ENCODE data around the gene ERLEC1.
"Not testable (repeated sequence)": the region's sequence is repeated elsewhere in the genome, so short reads cannot be mapped to it uniquely, and the experiment has no call there.

ERLEC1 gene

DNA sequence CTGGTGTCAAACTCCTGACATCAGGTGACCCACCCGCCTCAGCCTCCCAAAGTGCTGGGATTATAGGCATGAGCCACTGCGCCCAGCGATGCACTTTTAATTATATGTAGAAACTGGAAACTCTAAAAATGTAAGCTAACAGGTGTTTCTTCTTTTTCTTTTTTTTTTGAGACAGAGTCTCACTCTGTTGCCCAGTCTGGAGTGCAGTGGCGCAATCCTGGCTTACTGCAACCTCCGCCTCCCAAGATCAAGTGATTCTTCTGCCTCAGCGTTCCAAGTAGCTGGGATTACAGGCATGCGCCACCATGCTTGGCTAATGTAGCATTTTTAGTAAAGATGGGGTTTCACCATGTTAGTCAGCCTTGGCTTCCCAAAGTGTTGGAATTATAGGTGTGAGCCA lies 54.8 kb downstream of the ERLEC1 start:
- not testable (repeated sequence) for H3K4me1 ChIP-seq (ENCODE audit: control insufficient read depth, insufficient read depth, low read length); H3K4me3 ChIP-seq (ENCODE audit: low read length); H3K36me3 ChIP-seq (ENCODE audit: control insufficient read depth, insufficient read depth, low read length, severe bottlenecking); H3K9ac ChIP-seq (ENCODE audit: low read length); DNase-seq (ENCODE audit: low read depth); H3K27me3 ChIP-seq (replicated peaks; ENCODE audit: control insufficient read depth, insufficient read depth, low read length); H3K9me3 ChIP-seq (ENCODE audit: control insufficient read depth, low read length)

DNA sequence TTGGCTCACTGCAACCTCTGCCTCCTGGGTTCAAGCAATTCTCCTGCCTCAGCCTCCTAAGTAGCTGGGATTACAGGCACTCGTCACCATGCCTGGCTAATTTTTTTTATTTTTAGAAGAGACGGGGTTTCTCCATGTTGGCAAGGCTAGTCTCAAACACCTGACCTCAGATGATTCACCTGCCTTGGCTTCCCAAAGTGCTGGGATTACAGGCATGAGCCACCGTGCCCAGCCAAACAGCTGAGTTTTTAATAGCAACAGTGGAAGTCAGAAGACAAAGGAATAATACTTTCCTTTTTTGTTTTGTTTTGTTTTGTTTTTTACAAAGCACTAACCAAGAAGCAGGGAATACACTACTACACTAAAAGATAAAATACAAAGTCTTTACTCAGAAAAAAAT lies 56.0 kb downstream of the ERLEC1 start:
- Histone ChIP-seq H3K4me3 (ENCODE audit: low read length) (no peak overlapping the region), H3K27me3 (replicated peaks; ENCODE audit: control insufficient read depth, insufficient read depth, low read length) (no peaks in the 10 kb centered on the region), H3K4me1 (ENCODE audit: control insufficient read depth, insufficient read depth, low read length) (no peaks in the 10 kb centered on the region), H3K36me3 (ENCODE audit: control insufficient read depth, insufficient read depth, low read length, severe bottlenecking) (peaks cover 1% of the 10 kb centered on the region), H3K9me3 (ENCODE audit: control insufficient read depth, low read length) (peaks cover 4% of the 10 kb centered on the region), H3K9ac (ENCODE audit: low read length) (no peak overlapping the region)
- no peak for DNase-seq (ENCODE audit: low read depth)

DNA sequence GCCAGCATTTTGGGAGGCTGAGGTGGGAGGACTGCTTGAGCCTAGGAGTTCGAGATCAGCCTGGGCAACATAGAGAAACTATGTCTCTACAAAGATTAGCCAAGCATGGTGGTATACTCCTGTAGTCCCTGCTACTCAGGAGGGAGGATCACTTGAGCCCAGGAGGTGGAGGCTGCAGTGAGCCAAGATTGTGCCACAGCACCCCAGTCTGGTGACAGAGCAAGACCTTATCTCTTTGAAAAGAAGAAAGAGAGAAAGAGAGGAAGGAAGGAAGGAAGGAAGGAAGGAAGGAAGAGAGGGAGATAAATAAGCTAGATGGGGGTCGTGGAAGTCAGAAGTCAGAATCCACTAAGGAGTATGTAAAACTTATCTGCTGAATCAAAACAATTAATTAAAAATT lies 56.8 kb downstream of the ERLEC1 start:
- no peak for DNase-seq (ENCODE audit: low read depth)
- H3K36me3 ChIP-seq (ENCODE audit: control insufficient read depth, insufficient read depth, low read length, severe bottlenecking): peaks cover 4% of the 10 kb centered on the region
- no peak overlapping the region for H3K9ac ChIP-seq (ENCODE audit: low read length)
- no peaks in the 10 kb centered on the region for H3K4me1 ChIP-seq (ENCODE audit: control insufficient read depth, insufficient read depth, low read length)
- peaks cover 4% of the 10 kb centered on the region for H3K9me3 ChIP-seq (ENCODE audit: control insufficient read depth, low read length)
- no peaks in the 10 kb centered on the region for H3K27me3 ChIP-seq (replicated peaks; ENCODE audit: control insufficient read depth, insufficient read depth, low read length)
- H3K4me3 ChIP-seq (ENCODE audit: low read length): no peak overlapping the region

DNA sequence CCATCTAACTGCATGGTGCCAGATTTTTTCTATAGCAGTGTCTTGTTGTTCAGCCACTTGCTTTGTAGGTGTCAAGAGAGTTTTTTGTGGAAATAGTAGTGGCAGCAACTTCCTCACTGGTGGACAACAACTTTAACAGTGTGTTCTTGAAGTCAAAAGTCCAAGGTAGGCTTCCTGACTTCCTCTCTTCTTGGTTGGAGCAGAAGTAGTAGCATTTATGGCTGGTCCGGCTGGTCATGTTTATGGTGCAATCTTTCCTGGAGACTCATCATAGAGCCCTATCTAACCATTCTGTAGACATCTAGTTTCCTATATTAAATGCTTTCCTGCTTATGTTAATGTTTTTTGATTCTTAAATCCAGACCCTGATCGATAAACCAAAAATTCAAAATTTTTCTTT lies 61.2 kb downstream of the ERLEC1 start:
- DNase-seq (ENCODE audit: low read depth): no peak
- Histone ChIP-seq H3K9me3 (ENCODE audit: control insufficient read depth, low read length) (no peaks in the 10 kb centered on the region), H3K4me3 (ENCODE audit: low read length) (no peak overlapping the region), H3K36me3 (ENCODE audit: control insufficient read depth, insufficient read depth, low read length, severe bottlenecking) (peaks cover 7% of the 10 kb centered on the region), H3K4me1 (ENCODE audit: control insufficient read depth, insufficient read depth, low read length) (peaks cover 6% of the 10 kb centered on the region), H3K27me3 (replicated peaks; ENCODE audit: control insufficient read depth, insufficient read depth, low read length) (no peaks in the 10 kb centered on the region), H3K9ac (ENCODE audit: low read length) (no peak overlapping the region)

DNA sequence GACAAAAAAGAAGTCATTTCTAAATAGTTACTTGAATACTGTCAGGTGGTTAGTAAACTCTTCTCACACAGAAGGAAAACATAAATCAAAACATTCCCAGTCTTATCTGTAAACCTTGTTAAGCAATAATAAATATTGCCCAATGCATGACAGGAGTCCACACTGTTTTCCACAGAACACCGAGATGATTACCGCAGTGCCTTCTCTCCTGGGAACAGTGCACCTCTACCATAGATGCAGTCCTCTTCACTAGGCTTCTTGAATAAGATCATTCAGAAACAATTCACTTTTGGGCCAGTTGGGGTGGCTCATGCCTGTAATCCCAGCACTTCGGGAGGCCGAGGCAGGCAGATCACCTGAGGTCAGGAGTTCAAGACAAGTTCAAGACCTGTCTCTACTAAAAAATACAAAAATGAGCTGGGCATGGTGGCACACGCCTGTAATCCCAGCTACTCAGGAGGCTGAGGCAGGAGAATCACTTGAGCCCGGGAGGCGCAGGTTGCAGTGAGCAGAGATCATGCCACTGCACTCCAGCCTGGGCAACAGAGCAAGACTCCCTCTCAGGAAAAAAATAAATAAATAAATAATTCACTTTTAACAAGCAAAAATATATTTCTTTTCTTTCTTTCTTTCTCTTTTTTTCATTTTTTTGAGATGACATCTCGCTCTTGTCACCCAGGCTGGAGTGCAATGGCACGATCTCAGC lies 64.4 kb downstream of the ERLEC1 start:
- peak; percentile 15 for DNase-seq (ENCODE audit: low read depth)
- H3K4me3 ChIP-seq (ENCODE audit: low read length); H3K27me3 ChIP-seq (replicated peaks; ENCODE audit: control insufficient read depth, insufficient read depth, low read length); H3K4me1 ChIP-seq (ENCODE audit: control insufficient read depth, insufficient read depth, low read length); H3K9me3 ChIP-seq (ENCODE audit: control insufficient read depth, low read length); H3K9ac ChIP-seq (ENCODE audit: low read length): not testable (repeated sequence)
- peaks cover 20% of the 10 kb centered on the region for H3K36me3 ChIP-seq (ENCODE audit: control insufficient read depth, insufficient read depth, low read length, severe bottlenecking)

DNA sequence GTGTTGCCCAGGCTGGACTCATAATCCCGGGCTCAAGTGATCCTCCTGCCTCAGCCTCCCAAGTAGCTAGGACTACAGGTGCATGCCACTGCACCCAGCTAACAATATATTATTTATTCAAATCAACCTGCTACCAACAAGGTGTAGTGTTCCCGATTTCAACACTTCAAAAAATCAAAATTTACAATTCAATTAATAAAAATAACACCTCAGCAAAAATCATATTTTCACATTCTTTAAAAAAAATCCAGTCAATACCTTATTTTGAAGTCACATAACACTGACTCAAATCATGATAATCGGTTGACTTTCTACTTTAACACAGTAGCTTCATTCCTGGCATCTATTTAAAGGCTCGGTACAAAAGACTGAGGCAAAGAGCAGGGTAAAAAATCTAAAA lies 65.7 kb downstream of the ERLEC1 start:
- H3K4me1 ChIP-seq (ENCODE audit: control insufficient read depth, insufficient read depth, low read length): peaks cover 9% of the 10 kb centered on the region
- DNase-seq (ENCODE audit: low read depth): no peak
- H3K4me3 ChIP-seq (ENCODE audit: low read length): no peak overlapping the region
- H3K9me3 ChIP-seq (ENCODE audit: control insufficient read depth, low read length): no peaks in the 10 kb centered on the region
- H3K9ac ChIP-seq (ENCODE audit: low read length): no peak overlapping the region
- H3K27me3 ChIP-seq (replicated peaks; ENCODE audit: control insufficient read depth, insufficient read depth, low read length): no peaks in the 10 kb centered on the region
- H3K36me3 ChIP-seq (ENCODE audit: control insufficient read depth, insufficient read depth, low read length, severe bottlenecking): peaks cover 20% of the 10 kb centered on the region

DNA sequence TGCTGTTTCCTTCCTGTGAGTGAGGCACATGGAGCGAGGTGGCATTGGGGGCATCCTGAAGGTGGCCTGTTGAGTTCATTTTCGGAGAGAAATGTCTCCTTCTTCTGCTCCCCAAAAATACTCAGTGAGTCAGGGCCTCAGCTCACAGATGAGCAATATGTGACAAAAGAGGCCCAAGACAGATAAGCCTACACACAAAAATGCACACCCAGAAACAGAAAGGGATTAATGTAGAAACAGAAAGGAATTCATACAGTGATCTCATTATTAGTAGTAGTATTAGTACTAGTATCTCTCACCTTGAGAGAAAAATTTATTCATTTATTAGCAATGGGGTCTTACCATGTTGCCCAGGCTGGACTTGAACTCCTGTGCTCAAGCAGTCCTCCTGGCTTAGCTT lies 67.8 kb downstream of the ERLEC1 start:
- Histone ChIP-seq H3K27me3 (replicated peaks; ENCODE audit: control insufficient read depth, insufficient read depth, low read length) (no peaks in the 10 kb centered on the region), H3K4me1 (ENCODE audit: control insufficient read depth, insufficient read depth, low read length) (peaks cover 9% of the 10 kb centered on the region), H3K9me3 (ENCODE audit: control insufficient read depth, low read length) (no peaks in the 10 kb centered on the region), H3K36me3 (ENCODE audit: control insufficient read depth, insufficient read depth, low read length, severe bottlenecking) (peaks cover 16% of the 10 kb centered on the region), H3K9ac (ENCODE audit: low read length) (no peak overlapping the region), H3K4me3 (ENCODE audit: low read length) (no peak overlapping the region)
- DNase-seq (ENCODE audit: low read depth): no peak

DNA sequence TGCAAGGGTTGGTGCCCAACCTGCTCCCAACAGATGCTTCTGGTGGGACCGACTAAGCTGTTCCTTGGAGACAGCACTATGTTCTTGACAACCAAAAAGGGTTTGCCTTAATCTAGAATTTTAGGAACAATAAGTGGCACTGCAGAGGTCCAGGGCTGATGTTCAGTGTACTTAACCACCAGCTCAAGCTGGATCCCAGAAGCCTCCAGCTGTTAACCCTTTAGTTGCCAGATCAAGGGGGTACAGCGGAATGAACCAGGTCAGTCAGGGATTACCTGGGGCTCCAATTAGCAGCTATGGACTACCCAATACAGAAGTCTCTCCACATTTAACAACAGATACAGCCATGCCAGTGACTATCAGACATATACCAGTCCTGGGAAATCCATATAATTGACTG lies 69.4 kb downstream of the ERLEC1 start:
- Histone ChIP-seq H3K4me3 (ENCODE audit: low read length) (no peak overlapping the region), H3K36me3 (ENCODE audit: control insufficient read depth, insufficient read depth, low read length, severe bottlenecking) (peaks cover 16% of the 10 kb centered on the region), H3K9me3 (ENCODE audit: control insufficient read depth, low read length) (no peaks in the 10 kb centered on the region), H3K4me1 (ENCODE audit: control insufficient read depth, insufficient read depth, low read length) (peaks cover 7% of the 10 kb centered on the region), H3K27me3 (replicated peaks; ENCODE audit: control insufficient read depth, insufficient read depth, low read length) (no peaks in the 10 kb centered on the region), H3K9ac (ENCODE audit: low read length) (no peak overlapping the region)
- no peak for DNase-seq (ENCODE audit: low read depth)

DNA sequence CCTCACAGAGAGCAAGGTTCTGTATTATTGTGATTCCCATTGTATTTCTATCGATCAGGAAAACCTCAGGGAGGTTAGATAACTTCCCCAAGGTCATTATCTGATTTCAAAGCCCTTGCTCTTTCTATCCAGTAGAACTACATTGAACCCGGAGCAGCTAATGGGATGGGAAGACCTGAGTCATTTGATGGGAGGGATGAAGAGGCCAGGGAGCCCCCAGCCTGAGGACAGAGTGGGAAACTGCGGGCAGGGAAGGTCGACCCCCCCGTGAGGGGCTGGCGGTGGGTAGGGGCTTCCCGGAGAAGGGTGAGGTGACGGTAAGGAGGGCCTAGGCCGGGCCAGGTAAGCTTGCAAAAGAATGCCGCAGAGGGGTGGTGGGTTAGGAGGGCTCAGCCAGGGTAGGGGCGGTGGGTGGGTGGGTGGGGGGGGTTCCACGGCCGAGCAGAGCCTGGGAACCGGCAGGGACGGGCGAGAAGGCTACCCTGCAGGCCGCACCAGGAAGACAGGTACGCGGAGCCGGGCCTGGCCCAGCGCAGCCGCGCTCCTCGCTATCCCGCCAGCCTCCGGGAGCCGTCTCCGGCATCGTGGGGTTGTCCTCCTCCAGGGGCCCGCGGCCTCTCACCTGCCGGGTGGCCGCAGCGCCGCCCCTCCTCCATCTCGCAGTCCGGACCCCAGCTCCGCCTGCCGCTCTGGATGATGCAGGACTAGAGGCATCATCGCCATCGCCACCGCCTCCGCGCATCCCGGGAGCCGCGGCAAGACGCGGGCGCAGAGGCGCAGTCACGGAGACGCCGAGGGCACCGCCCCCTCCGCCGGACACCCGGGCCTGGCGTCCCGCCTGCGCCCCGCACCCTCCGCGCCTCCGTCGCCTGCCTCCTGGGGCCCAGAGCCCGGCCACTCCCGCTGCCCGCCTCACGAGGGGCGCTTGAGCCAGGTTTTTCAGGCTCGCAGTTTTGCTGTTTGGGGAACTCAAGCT lies 72.7 kb downstream of the ERLEC1 start, which contains the start of gene GPR75:
Gene GPR75 (minus strand): TSS at position 762 of the 976 bp plus-strand sequence. CDS start 5,211 bp downstream, outside the sequence.
- H3K4me1 ChIP-seq (ENCODE audit: control insufficient read depth, insufficient read depth, low read length): peaks cover 10% of the 10 kb centered on the region
- H3K27me3 ChIP-seq (replicated peaks; ENCODE audit: control insufficient read depth, insufficient read depth, low read length): no peaks in the 10 kb centered on the region
- H3K4me3 ChIP-seq (ENCODE audit: low read length): peak within 1 kb of the TSS; percentile 75
- no peaks in the 10 kb centered on the region for H3K9me3 ChIP-seq (ENCODE audit: control insufficient read depth, low read length)
- H3K36me3 ChIP-seq (ENCODE audit: control insufficient read depth, insufficient read depth, low read length, severe bottlenecking): peaks cover 7% of the 10 kb centered on the region
- H3K9ac ChIP-seq (ENCODE audit: low read length): peak within 1 kb of the TSS; percentile 44
- peak; percentile 12 for DNase-seq (ENCODE audit: low read depth)

DNA sequence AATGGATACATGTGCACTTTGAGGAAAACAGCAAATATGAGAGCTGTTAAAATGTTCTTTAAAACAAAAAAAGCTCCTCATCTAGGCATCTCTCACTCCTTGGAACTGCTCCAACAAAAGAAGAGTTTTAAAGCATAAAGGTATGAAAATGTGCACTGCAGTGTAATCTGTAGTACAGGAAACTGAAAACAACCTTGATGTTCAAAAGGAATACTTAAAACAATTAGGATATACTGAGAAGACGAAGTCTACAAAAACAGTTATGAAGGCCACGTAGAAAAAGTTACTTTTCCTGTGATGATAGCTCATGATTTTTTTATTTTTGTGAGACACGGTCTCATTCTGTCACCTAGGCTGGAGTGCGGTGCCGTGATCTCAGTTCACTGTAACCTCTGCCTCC lies 75.0 kb downstream of the ERLEC1 start:
- Histone ChIP-seq H3K9me3 (ENCODE audit: control insufficient read depth, low read length) (no peaks in the 10 kb centered on the region), H3K9ac (ENCODE audit: low read length) (no peak overlapping the region), H3K27me3 (replicated peaks; ENCODE audit: control insufficient read depth, insufficient read depth, low read length) (no peaks in the 10 kb centered on the region), H3K4me3 (ENCODE audit: low read length) (no peak overlapping the region), H3K4me1 (ENCODE audit: control insufficient read depth, insufficient read depth, low read length) (peaks cover 7% of the 10 kb centered on the region), H3K36me3 (ENCODE audit: control insufficient read depth, insufficient read depth, low read length, severe bottlenecking) (peaks cover 30% of the 10 kb centered on the region)
- DNase-seq (ENCODE audit: low read depth): no peak

DNA sequence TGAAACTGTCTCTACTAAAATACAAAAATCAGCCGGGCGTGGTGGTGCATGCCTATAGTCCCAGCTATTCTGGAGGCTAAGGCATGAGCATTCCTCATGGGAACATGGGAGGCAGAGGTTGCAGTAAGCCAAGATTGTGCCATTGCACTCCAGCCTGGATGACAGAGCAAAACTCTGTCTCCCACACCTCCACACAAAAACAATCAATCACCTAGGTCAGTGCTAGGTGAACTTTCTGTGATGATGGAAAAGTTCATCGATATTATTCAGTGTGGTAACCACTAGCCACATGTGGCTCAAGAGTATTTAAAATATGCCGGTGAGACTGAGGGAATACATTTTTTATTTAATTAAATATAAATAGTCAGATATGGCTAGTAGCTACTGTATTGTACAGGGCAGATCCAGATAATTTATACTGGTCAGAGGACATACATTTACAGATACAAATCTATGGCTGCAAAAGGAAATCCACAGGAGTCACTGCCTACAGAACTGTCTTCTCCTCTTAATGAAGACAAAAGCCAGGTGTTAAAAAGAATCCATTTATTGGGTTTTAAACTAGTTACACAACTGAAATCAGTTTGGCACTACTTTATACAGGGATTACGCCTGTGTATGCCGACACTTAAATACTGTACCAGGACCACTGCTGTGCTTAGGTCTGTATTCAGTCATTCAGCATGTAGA lies 76.8 kb downstream of the ERLEC1 start:
- H3K36me3 ChIP-seq (ENCODE audit: control insufficient read depth, insufficient read depth, low read length, severe bottlenecking): peaks cover 45% of the 10 kb centered on the region
- H3K9ac ChIP-seq (ENCODE audit: low read length): no peak overlapping the region
- no peak overlapping the region for H3K4me3 ChIP-seq (ENCODE audit: low read length)
- peaks cover 7% of the 10 kb centered on the region for H3K4me1 ChIP-seq (ENCODE audit: control insufficient read depth, insufficient read depth, low read length)
- no peak for DNase-seq (ENCODE audit: low read depth)
- H3K9me3 ChIP-seq (ENCODE audit: control insufficient read depth, low read length): no peaks in the 10 kb centered on the region
- no peaks in the 10 kb centered on the region for H3K27me3 ChIP-seq (replicated peaks; ENCODE audit: control insufficient read depth, insufficient read depth, low read length)
